Neutrophil (primary cell): Measurements from ENCODE around the gene CEACAM5.

Source experiments
- H3K27ac ChIP-seq: fragments of 200-600 bp; sonication (generic); 2 replicates; pipeline ENCODE4 v1.5.1; 2016; ENCODE audit warnings: mild to moderate bottlenecking, moderate library complexity
- H3K27me3 ChIP-seq: fragments of 200-600 bp; sonication (generic); 2 replicates; pipeline ENCODE4 v1.6.0; 2016; ENCODE audit warnings: mild to moderate bottlenecking
- H3K36me3 ChIP-seq: fragments of 200-600 bp; sonication (generic); 2 replicates; pipeline ENCODE4 v1.5.1; 2017
- H3K4me1 ChIP-seq, 2 experiments: fragments of 200-600 bp in 1 of 2; sonication (generic) in 1 of 2; 1 replicate in 1 of 2; 2 replicates in 1 of 2; pipeline versions ENCODE4 v1.5.1 to v1.6.1; 2013 to 2016; ENCODE audit warnings: low read depth in 1 of 2, low read length in 1 of 2, mild to moderate bottlenecking in 1 of 2, moderate library complexity in 1 of 2; ENCODE audit not compliant: control insufficient read depth in 1 of 2, insufficient read depth in 1 of 2
- H3K4me3 ChIP-seq, 2 experiments: fragments of 200-600 bp in 1 of 2; sonication (generic) in 1 of 2; 1 replicate in 1 of 2; 2 replicates in 1 of 2; pipeline ENCODE4 v1.5.1; 2013 to 2016; ENCODE audit warnings: low read depth in 1 of 2, low read length in 1 of 2, mild to moderate bottlenecking in 1 of 2, moderate library complexity in 1 of 2
- H3K9me3 ChIP-seq: fragments of 200-600 bp; sonication (generic); 2 replicates; pipeline ENCODE4 v1.5.1; 2016
- TF ChIP-seq, protein P1 (sequence below): fragments of 200-600 bp; sonication (generic); IDR thresholded peaks from 2 replicates; pipeline ENCODE4 v1.5.1; 2016; ENCODE audit warnings: antibody characterized with exemption

CEACAM5 gene

DNA sequence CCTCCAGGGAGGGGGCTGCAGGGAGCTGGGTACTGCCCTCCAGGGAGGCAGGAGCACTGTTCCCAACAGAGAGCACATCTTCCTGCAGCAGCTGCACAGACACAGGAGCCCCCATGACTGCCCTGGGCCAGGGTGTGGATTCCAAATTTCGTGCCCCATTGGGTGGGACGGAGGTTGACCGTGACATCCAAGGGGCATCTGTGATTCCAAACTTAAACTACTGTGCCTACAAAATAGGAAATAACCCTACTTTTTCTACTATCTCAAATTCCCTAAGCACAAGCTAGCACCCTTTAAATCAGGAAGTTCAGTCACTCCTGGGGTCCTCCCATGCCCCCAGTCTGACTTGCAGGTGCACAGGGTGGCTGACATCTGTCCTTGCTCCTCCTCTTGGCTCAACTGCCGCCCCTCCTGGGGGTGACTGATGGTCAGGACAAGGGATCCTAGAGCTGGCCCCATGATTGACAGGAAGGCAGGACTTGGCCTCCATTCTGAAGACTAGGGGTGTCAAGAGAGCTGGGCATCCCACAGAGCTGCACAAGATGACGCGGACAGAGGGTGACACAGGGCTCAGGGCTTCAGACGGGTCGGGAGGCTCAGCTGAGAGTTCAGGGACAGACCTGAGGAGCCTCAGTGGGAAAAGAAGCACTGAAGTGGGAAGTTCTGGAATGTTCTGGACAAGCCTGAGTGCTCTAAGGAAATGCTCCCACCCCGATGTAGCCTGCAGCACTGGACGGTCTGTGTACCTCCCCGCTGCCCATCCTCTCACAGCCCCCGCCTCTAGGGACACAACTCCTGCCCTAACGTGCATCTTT lies 7.8 kb upstream of the CEACAM5 start:
- Histone ChIP-seq H3K9me3 (no peaks in the 10 kb centered on the region), H3K27ac (no peak overlapping the region), H3K4me1 (peaks cover 8 to 10% of the 10 kb centered on the region in 2 experiments), H3K4me3 (no peak overlapping the region), H3K27me3 (peaks cover 45% of the 10 kb centered on the region), H3K36me3 (no peaks in the 10 kb centered on the region)
- TF ChIP-seq, protein P1, sequence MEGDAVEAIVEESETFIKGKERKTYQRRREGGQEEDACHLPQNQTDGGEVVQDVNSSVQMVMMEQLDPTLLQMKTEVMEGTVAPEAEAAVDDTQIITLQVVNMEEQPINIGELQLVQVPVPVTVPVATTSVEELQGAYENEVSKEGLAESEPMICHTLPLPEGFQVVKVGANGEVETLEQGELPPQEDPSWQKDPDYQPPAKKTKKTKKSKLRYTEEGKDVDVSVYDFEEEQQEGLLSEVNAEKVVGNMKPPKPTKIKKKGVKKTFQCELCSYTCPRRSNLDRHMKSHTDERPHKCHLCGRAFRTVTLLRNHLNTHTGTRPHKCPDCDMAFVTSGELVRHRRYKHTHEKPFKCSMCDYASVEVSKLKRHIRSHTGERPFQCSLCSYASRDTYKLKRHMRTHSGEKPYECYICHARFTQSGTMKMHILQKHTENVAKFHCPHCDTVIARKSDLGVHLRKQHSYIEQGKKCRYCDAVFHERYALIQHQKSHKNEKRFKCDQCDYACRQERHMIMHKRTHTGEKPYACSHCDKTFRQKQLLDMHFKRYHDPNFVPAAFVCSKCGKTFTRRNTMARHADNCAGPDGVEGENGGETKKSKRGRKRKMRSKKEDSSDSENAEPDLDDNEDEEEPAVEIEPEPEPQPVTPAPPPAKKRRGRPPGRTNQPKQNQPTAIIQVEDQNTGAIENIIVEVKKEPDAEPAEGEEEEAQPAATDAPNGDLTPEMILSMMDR, result no peak

DNA sequence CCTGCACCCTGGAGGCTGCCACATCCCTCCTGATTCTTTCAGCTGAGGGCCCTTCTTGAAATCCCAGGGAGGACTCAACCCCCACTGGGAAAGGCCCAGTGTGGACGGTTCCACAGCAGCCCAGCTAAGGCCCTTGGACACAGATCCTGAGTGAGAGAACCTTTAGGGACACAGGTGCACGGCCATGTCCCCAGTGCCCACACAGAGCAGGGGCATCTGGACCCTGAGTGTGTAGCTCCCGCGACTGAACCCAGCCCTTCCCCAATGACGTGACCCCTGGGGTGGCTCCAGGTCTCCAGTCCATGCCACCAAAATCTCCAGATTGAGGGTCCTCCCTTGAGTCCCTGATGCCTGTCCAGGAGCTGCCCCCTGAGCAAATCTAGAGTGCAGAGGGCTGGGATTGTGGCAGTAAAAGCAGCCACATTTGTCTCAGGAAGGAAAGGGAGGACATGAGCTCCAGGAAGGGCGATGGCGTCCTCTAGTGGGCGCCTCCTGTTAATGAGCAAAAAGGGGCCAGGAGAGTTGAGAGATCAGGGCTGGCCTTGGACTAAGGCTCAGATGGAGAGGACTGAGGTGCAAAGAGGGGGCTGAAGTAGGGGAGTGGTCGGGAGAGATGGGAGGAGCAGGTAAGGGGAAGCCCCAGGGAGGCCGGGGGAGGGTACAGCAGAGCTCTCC lies 6.9 kb upstream of the CEACAM5 start:
- H3K27me3 ChIP-seq, result peaks cover 41% of the 10 kb centered on the region
- no peak overlapping the region for H3K27ac ChIP-seq
- H3K36me3 ChIP-seq, result no peaks in the 10 kb centered on the region
- no peak overlapping the region for H3K4me3 ChIP-seq
- TF ChIP-seq, protein P1, result no peak
- H3K4me1 ChIP-seq, result peaks cover 10% of the 10 kb centered on the region in 2 experiments
- no peaks in the 10 kb centered on the region for H3K9me3 ChIP-seq

DNA sequence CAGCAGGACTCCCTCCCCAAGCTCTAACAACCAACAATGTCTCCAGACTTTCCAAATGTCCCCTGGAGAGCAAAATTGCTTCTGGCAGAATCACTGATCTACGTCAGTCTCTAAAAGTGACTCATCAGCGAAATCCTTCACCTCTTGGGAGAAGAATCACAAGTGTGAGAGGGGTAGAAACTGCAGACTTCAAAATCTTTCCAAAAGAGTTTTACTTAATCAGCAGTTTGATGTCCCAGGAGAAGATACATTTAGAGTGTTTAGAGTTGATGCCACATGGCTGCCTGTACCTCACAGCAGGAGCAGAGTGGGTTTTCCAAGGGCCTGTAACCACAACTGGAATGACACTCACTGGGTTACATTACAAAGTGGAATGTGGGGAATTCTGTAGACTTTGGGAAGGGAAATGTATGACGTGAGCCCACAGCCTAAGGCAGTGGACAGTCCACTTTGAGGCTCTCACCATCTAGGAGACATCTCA lies 6.2 kb upstream of the CEACAM5 start:
- Histone ChIP-seq H3K36me3 (no peaks in the 10 kb centered on the region), H3K4me3 (no peak overlapping the region), H3K9me3 (no peaks in the 10 kb centered on the region), H3K27ac (no peak overlapping the region), H3K27me3 (peaks cover 35% of the 10 kb centered on the region), H3K4me1 (peaks cover 14 to 15% of the 10 kb centered on the region in 2 experiments)
- TF ChIP-seq, protein P1, result no peak

DNA sequence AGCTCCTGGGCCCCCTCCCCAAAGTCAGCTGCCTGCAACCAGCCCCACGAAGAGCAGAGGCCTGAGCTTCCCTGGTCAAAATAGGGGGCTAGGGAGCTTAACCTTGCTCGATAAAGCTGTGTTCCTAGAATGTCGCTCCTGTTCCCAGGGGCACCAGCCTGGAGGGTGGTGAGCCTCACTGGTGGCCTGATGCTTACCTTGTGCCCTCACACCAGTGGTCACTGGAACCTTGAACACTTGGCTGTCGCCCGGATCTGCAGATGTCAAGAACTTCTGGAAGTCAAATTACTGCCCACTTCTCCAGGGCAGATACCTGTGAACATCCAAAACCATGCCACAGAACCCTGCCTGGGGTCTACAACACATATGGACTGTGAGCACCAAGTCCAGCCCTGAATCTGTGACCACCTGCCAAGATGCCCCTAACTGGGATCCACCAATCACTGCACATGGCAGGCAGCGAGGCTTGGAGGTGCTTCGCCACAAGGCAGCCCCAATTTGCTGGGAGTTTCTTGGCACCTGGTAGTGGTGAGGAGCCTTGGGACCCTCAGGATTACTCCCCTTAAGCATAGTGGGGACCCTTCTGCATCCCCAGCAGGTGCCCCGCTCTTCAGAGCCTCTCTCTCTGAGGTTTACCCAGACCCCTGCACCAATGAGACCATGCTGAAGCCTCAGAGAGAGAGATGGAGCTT lies 4.7 kb upstream of the CEACAM5 start:
- H3K27me3 ChIP-seq, result peaks cover 28% of the 10 kb centered on the region
- peaks cover 11 to 13% of the 10 kb centered on the region in 2 experiments for H3K4me1 ChIP-seq
- H3K27ac ChIP-seq, result no peak overlapping the region
- H3K36me3 ChIP-seq, result no peaks in the 10 kb centered on the region
- no peak overlapping the region for H3K4me3 ChIP-seq
- H3K9me3 ChIP-seq, result no peaks in the 10 kb centered on the region
- TF ChIP-seq, protein P1, result no peak

DNA sequence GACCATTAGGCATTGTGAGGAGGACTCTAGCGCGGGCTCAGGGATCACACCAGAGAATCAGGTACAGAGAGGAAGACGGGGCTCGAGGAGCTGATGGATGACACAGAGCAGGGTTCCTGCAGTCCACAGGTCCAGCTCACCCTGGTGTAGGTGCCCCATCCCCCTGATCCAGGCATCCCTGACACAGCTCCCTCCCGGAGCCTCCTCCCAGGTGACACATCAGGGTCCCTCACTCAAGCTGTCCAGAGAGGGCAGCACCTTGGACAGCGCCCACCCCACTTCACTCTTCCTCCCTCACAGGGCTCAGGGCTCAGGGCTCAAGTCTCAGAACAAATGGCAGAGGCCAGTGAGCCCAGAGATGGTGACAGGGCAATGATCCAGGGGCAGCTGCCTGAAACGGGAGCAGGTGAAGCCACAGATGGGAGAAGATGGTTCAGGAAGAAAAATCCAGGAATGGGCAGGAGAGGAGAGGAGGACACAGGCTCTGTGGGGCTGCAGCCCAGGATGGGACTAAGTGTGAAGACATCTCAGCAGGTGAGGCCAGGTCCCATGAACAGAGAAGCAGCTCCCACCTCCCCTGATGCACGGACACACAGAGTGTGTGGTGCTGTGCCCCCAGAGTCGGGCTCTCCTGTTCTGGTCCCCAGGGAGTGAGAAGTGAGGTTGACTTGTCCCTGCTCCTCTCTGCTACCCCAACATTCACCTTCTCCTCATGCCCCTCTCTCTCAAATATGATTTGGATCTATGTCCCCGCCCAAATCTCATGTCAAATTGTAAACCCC lies 2.8 kb upstream of the CEACAM5 start:
- Histone ChIP-seq H3K36me3 (no peaks in the 10 kb centered on the region), H3K4me3 (no peak overlapping the region), H3K4me1 (peaks cover 6 to 7% of the 10 kb centered on the region in 2 experiments), H3K27me3 (peaks cover 28% of the 10 kb centered on the region), H3K27ac (no peak overlapping the region), H3K9me3 (no peaks in the 10 kb centered on the region)
- TF ChIP-seq, protein P1, result no peak
